HG03521 (cell line): ENCODE measurements around the gene ERVK3-1.
A peak's percentile ranks its signal among the peaks of the same experiment; 100 is the strongest.
"Not testable (repeated sequence)": the region's sequence is repeated elsewhere in the genome, so short reads cannot be mapped to it uniquely, and the experiment has no call there.

ENCODE experiments used
- ATAC-seq: cut with Tn5 transposase; IDR thresholded peaks from one replicate; pipeline ENCODE4 v1.9.1; 2021; ENCODE audit warnings: mild to moderate bottlenecking, moderate library complexity; ENCODE audit not compliant: unreplicated experiment

Gene ERVK3-1

DNA sequence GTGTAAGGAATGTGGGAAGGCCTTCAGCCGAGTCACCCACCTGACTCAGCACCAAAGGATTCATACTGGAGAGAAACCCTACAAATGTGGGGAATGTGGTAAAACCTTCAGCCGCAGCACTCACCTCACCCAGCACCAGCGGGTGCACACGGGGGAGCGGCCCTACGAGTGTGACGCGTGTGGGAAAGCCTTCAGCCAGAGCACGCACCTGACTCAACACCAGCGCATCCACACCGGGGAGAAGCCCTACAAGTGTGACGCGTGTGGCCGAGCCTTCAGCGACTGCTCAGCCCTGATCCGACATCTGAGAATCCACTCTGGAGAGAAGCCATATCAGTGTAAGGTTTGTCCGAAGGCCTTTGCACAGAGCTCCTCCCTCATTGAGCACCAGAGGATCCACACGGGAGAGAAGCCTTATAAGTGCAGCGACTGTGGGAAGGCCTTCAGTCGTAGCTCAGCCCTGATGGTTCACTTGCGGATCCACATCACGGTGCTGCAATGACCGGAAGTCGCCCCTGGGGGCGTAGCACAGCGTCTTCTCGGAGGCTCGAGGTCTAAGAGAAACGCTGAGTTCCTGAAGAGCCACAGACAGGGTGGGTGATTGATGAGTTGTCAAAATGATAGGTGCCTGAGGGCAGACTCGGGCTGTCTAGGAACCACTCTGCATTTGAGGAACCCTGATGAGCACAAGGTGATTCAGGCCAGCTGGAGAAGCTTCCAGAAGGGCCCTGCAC, 33.8 kb downstream of the ERVK3-1 start:
- ATAC-seq = no peak

DNA sequence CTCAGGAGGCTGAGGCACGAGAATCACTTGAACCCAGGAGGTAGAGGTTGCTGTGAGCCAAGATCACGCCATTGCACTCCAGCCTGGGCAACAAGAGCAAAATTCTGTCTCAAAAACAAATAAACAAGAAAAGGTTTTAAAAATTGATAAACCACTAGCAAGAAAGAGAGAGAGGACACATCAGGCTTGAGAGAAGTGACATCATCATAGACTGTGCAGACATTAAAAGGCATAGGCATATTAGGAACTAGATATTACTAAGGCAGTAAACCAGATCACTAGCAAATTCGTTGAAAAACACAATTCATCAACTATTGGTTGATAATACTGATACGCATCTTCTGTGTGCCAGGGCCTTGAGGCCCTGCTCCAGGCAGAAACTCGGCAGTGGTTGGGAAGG, 40.4 kb downstream of the ERVK3-1 start:
- no peak for ATAC-seq

GRCh38 chr19:58346961-58347929, 42.1 kb downstream of the ERVK3-1 start:
- peak; percentile 93 for ATAC-seq

DNA sequence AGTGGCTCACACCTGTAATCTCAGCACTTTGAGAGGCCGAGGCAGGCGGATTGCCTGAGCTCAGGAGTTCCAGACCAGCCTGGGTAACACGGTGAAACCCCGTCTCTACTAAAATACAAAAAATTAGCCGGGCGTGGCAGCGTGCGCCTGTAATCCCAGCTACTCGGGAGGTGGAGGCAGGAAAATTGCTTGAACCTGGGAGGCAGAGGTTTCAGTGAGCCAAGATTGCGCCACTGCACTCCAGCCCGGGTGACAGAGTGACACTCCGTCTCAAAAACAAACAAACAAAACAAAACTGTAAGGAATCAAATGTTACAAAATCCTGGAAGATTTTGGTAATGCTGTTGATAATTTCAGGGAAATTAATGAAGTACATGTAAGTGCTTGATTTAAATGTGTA, 42.9 kb downstream of the ERVK3-1 start:
- ATAC-seq = not testable (repeated sequence)

DNA sequence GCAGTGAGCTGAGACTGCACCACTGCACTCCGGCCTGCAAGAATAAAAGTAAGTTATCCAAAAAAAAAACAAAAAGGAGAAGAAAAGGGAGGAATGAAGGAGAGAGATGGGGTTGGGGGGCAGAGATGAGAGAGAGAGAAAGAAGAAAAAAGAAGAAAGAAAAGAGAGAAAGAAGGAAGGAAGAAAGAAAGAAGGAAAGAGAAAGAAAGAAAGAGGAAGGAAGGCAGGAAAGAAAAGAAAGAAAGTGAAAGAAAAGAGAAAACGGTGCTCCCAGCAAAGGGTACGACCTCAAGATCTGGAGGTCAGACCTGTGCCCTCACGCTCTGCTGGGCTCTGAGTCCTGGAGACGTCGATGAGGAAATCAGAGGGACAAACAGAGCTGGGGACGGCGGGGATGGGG, 44.4 kb downstream of the ERVK3-1 start:
- ATAC-seq = no peak

DNA sequence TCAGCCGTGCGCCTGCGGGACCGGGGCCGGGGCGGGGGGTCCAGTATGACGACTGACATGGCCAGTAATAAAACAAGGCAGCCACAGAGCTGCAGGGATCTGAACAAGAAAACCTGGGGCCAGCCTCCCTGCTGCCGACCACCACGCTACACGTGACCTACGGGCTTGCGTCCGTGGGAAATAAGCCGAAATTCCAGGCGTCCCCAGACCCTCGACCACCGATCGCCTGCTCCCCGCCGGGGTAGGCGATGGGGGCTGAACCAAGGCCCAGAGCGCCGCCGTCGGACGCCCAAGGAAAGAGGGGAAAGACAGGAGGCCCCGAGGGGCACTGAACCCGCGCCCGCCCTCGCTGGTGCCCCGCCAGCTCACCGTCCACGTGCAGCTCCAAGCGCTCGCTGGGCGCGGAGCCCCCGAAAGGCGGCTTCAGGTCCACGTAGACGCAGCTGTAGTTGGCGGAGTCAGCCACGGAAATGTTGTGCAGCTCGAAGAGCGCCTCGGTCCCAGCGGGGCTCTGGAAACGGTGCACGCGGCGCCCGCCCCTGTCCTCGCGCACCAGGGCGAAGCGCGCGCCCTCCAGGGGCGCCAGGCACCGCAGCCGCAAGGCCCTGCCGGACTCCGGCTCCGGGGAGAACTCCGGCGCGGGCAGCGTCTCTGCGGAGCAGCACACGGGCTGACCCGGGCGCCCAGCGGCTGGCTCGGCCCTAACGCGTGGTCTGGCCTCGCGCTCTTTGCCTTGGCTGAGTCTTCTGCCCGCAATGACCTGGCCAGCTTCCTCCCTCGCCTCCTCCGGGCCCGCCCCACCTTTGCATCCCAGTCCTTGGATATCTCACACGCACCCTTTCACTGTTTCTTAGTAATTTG, 45.1 kb downstream of the ERVK3-1 start:
- no peak for ATAC-seq

- ATAC-seq = no peak
These were observed 45.8 kb downstream of the ERVK3-1 start for GRCh38 chr19:58350871-58351557.

- ATAC-seq = no peak
These were observed 46.3 kb downstream of the ERVK3-1 start for GRCh38 chr19:58351558-58351878.

- ATAC-seq = no peak
These were observed 47.0 kb downstream of the ERVK3-1 start for GRCh38 chr19:58351990-58352755.

GRCh38 chr19:58352760-58353671, 47.8 kb downstream of the ERVK3-1 start, which contains the start of gene A1BG:
A1BG (minus strand) TSS chr19:58353492; CDS start chr19:58353437, 55 bp downstream.
- no peak for ATAC-seq

DNA sequence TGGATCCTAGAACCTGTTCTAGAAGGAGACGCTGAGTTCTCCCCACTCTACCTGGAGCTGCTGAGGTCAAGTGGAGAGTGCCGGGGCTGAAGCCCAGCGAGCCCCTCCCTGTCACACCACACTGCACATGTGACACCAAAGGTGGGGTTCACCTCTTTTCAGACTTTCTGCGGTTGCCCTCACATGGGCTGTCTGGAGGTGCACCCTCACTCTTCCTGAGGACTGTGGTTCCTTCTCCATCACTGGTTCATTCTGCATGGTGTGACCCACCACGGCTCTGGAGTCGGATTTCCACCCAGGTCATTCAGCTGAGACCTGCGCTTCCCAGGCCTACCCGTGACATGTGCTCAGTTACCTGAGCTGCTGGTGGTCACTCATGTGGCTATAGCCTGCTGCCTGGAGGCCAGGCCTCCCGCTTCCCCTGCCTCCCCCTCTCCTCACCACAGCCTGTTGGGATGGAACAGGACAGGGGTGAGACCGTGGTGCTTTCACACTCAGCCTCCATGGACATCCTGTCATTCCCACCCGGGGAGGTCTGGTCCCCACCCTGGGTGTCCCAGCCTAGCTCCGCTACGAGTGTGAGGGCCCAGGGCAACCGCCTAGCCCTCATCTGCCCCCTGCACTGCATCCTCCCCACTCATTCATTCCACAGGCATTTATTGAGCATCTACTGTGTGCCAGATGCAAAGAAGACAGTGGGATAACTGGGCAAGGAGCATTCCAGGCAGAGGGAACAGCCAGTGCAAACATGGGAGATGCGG, 48.7 kb downstream of the ERVK3-1 start:
- ATAC-seq = no peak

- no peak for ATAC-seq
These were observed 49.4 kb downstream of the ERVK3-1 start for GRCh38 chr19:58354478-58355030.

- no peak for ATAC-seq
These were observed 50.1 kb downstream of the ERVK3-1 start for GRCh38 chr19:58355215-58355796.

DNA sequence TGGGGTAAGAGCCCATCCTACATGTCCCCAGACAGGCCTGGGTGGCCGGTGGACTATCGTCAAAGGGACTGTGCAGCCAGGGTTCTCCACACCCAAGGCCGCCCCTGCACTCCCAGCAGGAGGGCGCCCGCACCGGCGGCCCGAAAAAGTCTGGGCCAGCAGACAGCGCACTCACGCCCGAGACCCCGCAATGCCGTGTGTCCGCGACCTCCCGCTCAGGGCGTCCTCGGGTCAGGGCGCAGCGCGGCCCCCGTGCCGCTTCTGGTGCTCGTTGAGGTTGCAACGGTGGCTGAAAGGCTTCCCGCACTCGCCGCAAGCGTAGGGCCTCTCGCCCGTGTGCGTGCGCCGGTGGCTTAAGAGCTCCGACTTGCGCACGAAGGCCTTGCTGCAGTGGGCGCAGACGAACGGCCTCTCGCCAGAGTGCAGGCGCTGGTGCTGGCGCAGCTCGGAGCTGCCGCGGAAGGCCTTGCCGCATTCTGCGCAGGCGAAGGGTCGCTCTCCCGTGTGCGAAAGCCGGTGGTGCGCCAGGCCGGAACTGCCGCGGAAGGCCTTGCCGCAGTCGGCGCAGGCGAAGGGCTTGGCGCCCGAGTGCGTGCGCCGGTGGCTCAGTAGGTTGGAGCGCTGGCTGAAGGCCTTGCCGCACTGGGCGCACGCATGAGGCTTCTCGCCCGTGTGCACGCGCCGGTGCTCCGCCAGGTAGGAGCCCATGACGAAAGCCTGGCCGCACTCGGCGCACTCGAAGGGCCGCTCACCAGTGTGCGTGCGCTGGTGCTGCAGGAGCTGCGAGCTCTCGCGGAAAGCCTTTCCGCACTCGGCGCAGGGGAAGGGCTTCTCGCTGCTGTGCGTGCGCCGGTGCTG, 51.0 kb downstream of the ERVK3-1 start:
- no peak for ATAC-seq

- no peak for ATAC-seq
These were observed 51.7 kb downstream of the ERVK3-1 start for GRCh38 chr19:58356766-58357480.
